GM23248 (cell line): ENCODE measurements around the gene SPG7.

ENCODE experiments used
- EZH2 ChIP-seq: fragments of 200-600 bp; sonication (generic); IDR thresholded peaks from 2 replicates; pipeline ENCODE4 v1.6.1; 2018; ENCODE audit warnings: antibody characterized with exemption, mild to moderate bottlenecking; ENCODE audit not compliant: insufficient read depth, poor library complexity, severe bottlenecking
- EZH2phosphoT487 ChIP-seq: fragments of 200-600 bp; sonication (generic); IDR thresholded peaks from 2 replicates; pipeline ENCODE4 v1.6.1; 2018; ENCODE audit warnings: antibody characterized with exemption, moderate library complexity, mild to moderate bottlenecking, low read depth; ENCODE audit not compliant: insufficient read depth

GRCh38 chr16:89577055-89577759 lies 69.0 kb downstream of the SPG7 start:
- TF ChIP-seq EZH2: no peak
- TF ChIP-seq EZH2phosphoT487: no peak
